SIG-M5 treated with dmso at 0.1 percent for 504 hours (cell line): Measurements from ENCODE around the gene QKI.
A peak's percentile ranks its signal among the peaks of the same experiment; 100 is the strongest.
"Not testable (repeated sequence)": the region's sequence is repeated elsewhere in the genome, so short reads cannot be mapped to it uniquely, and the experiment has no call there.

Source experiments
- DNase-seq: peaks from one replicate; lab custom pipeline; 2025; ENCODE audit not compliant: unreplicated experiment; lab: John Stamatoyannopoulos, UW

The QKI gene

DNA sequence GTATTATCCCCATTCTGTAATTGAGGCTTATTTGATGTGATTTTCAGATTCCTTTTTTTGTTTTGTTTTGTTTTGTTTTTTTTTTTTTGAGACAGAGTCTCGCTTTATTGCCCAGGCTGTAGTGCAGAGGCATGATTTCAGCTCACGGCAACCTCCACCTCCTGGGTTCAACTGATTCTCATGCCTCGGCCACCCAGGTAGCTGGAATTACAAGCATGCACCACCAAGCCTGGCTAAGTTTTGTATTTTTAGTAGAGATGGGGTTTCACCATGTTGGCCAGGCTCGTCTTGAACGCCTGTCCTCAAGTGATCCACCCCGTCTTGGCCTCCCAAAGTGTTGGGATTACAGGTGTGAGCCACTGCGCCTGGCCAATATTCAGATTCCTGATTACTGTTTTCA lies 62.4 kb downstream of the QKI start:
- DNase-seq, result not testable (repeated sequence)

DNA sequence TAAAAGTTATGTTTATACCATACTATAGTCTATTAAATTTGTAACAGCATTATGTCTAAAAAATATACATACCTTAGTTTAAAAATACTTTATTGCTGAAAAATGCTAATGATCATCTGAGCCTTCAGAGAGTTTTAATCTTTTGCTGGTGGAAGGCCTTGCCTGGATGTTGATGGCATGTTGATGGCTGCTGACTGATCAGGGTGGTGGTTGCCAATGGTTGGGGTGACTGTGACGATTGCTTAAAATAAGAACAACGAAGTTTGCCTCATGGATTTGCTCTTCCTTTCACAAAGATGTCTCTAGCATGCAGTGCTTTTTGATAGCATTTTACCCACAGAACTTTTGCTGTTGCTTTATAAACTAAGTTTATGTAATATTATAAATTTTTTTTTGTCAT lies 68.6 kb downstream of the QKI start:
- no peak for DNase-seq

DNA sequence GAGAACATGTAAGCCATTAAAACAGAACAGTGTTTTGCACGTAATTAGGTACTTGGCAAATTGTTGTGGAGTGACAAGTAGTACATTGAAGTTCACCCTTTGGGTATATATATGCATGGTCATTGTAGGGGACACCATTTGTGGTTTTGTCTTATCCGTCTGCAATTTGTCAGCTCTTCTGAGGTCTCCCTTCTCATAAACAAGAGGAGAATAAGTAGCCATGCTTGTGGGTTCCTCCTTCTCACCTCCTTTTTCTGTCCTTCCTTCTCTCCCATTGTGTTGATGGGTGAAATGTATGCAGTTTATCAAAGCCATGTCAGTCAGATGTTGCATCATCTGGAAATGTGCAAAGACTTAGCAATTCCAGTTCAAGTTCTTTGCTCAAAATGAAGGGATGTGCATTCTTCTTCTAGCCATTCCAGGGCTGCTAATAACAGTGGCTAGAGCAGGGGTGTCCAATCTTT lies 70.9 kb downstream of the QKI start:
- no peak for DNase-seq

DNA sequence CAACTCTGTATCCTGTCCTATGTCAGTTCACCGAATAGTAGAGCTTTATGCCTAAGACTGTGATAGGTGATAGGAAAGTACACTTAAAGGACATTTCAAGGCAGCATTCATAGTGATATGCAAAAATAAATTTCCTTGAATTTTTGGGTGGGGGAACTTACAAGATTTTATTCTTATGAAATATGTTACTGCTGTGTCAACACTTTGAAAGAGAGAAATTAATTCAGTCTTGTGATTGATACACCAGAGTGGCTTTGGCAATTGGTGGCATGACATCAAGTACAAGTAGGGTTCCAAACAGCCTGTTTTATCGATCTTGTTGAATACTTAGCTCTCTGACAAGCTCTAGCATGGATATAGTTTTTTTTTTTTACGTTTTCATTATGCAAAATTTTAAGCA lies 72.3 kb downstream of the QKI start:
- no peak for DNase-seq

DNA sequence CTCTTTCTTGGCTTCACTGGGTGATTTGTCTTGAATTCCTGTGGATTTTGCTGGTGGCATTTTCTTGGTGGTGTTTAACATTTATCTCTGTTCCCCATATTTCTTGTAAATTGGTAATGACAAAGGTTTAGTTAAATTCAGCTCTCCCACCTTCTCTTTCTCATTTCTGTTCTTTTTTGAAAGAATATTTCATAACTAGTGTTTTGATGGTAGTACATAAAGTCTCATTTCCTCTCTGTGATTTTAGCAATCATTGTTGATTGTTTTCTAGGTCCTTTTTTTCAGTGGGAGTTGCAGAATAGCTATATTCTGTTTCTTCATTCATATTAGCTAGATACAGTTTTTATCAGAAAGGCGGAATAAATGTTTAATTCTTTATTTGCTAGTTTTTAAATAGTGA lies 73.1 kb downstream of the QKI start:
- peak; percentile 14 for DNase-seq

DNA sequence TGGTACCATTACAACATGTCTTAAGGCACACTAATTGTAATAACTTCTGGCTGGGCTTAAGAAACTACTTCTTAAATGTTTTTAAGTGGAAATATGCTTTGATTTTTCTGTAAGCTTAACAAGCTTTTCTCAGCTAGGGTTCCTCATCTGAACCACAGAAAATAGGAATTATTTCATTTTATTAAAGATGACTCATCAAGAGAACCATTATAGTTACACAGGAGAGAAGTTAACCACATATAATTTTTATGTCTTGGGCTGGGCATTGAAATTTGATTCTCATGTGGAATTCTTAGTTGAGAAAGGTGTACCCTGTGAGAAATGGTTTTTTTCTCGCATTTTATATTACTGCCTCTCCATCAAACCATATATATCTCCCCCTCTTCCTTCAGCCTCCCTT lies 75.1 kb downstream of the QKI start:
- no peak for DNase-seq

DNA sequence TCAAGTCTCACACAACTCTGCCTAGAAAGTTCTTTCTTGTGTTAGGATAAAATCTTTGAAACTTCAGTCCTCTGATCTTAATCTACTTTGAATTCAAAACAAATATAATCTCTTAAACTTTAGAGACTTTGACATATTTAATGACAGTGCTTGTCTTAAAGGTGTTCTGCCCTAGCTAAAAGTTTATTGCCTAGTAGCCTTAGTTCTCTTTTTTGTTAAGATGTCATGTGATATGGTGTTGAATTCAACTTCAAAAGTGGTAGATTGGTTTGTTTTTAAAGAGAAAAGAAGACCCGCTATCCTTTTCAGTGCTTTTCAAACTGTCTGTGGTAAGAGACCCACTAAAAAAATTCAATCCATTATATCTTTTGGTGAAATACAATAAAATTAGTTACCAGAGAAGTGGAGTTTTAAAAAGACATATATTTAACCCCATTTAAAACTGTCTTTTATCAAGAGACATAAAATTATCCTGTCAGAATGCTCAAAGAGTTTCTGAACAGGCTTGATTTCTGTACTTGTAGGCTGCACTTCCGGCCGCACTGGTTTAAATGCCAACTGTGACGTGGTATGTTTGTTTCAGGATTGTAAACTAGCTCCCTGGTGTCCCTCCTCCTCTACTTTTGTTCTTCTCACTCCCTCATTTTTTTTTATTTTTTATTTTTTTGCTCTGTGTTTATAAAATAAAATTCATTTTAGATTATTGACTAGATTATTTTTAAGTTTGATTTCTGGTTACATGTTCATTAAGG lies 76.5 kb downstream of the QKI start:
- no peak for DNase-seq

DNA sequence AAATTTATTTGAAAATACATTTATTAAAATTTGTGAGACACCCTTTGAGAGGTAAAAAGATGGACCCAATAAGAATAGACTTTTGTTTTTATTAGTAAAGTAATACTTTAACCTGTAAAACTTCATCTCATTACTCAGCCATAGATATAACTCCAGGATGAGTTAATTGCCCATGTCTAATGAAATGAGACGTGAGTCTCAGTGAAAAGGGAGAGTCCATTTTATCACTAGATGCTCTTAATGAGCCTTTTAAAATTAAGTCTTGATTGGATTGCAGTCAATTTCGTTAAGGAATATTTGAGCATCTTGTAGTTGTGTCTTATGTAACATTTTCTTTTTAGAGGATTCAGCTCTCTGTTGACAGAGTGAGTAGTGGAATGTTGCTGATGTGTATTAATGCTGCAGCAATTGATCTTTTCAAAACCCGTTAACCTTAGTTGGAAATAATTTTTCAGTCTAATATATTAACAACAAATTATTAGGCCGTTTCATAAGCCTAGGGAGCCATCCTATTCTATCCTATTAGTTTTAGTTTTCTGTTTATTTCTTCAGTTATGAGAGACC lies 77.3 kb downstream of the QKI start:
- no peak for DNase-seq

DNA sequence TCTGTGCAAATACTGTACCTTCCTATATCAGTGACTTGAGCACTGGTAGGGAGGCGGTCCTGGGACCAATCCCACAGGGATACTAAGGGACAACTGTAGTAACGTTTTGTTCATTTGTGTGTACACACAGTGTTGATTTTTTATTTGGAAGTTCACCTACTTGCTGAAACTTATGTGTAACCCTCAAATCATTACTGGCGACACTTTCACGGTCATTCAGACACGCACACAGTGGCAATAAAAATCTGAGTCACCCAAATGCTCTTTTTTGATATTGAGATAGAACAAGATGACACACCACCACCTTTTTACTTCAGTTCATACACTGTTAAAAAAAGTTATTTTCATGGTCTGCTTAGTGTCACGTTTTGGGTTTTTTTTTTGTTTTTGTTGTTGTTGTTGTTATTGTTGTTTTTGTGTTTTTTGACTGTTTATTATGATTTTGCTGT lies 79.8 kb downstream of the QKI start:
- no peak for DNase-seq

DNA sequence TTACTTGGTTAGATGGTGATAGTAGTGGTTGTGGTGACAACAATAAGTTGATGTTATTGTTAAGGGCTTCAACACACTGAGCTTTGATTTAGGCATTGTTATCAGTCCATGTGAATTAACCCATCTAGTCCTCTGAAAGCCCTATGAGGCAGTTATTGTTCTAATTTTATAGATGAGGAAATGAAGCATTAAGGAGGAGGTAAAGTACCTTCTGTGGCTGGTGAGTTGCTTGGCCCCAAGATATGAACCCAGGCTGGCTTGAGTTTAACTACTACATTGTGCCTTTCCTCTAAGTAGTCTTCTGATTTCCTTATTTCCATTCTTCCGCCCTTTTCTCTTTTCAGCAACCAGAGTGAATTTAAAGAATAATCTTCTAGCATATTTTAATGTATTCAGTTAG lies 81.7 kb downstream of the QKI start:
- DNase-seq, result no peak

DNA sequence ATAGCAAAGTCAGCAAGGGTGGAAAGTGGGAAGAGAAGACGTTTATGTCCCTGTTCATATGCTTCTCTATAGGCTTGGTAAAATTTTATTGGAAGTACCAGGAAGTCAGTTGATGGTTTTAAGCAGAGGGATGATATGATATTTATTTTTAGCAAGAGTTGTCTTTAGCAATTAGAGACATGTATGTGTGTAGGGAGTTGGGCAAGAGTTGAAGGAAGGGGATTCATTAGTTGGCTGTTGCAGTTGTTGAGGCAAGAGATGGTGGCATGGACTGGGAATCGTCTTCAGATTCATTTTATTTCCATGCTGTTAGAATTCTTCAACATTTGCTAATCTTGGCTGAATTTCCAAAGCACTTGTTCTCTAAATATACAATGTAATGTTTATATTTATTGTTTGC lies 85.6 kb downstream of the QKI start:
- DNase-seq, result peak; percentile 33

DNA sequence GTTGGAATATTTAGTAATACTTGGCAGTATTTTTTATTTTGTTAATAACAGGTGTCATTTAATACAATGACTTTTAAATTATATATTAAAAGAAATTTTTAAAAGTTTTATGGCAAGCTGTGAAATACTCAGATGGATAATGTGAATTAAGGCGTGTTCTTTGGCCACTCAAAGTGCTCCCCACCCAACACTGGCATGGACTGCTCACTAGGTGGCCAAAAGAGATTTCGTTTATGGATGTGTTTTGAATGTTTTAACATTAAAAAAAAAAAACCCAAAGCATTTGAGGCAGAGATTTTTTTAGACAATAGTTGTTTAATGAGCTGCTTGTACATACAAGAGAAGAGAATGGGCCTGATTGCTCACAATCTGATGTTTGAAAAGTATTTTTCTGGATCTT lies 86.5 kb downstream of the QKI start:
- no peak for DNase-seq

DNA sequence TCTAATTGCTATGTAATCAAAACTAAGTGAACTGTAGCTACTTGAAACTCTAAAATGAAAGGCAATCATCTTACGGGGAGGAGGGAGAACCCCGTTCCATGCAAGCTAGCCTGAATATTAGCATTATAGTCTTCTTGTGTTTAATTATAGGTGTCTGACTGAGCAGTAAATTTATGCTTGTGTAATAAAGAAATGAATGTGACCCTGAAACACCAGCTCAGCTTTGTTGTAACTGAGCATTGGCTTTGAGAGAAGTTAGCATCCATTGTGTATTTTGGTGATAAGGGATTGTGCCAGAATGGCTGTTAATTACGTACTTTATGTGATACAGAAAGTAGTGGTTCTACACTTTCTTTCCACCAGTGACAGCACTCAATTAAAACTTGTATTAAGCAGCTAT lies 86.9 kb downstream of the QKI start:
- no peak for DNase-seq

DNA sequence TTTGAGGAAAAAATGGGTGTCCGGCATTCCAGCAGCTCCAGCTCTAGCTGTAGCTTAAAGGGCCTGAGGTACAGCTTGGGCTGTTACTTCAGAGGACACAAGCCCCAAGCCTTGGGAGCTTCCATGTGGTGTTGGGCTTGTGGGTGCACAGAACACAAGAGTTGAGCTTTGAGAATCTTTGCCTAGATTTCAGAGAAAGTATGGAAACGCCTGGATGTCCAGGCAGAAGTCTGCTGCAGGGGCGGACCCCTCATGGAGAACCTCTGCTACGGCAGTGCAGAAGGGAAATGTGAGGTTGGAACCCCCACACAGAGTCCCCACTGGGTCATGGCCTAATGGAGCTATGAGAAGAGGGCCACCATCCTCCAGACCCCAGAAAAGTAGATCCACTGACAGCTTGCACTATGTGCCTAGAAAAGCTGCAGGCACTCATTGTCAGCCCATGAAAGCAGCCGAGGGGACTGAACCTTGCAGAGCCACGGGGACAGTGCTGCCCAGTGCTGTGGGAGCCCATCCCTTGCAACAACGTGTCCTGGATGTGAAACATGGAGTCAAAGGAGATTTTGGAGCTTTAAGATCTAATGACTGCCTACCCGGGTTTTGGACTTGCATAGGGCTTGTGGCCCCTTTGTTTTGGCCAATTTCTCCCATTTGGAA lies 90.6 kb downstream of the QKI start:
- DNase-seq, result no peak

DNA sequence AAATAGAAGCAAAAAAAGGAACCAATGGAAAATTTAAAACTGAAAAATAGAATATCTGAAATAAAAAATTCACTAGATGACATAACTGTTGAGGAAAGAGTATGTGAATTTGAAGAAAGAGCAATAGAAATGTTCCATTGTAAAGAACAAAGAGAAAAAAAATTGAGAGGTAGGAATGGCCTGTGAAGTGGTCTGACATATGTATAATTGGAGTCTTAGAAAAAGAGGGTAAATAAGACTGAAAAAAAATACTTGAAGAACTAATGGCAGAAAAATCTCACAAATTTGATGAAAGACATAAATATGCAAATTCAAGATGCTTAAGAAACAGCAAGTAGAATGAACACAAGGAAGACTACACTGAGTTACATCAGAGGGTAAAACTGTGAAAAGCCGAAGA lies 93.4 kb downstream of the QKI start:
- no peak for DNase-seq

DNA sequence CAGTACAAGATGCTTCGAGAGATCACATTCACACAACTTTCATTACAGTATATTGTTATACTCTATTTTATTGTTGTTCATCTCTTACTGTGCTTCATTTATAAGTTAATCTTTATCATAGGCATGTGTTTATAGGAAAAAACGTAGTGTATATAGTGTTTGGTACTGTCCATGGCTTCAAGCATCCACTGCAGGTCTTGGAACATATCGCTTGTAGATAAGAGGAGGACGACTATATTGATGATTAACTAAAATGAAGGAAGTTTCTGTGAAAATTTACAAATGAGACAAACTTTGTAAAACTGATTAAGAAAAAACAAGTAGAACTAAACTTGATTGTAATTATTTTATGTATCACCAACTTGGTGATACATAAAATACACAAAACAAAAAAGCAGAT lies 98.5 kb downstream of the QKI start:
- no peak for DNase-seq

DNA sequence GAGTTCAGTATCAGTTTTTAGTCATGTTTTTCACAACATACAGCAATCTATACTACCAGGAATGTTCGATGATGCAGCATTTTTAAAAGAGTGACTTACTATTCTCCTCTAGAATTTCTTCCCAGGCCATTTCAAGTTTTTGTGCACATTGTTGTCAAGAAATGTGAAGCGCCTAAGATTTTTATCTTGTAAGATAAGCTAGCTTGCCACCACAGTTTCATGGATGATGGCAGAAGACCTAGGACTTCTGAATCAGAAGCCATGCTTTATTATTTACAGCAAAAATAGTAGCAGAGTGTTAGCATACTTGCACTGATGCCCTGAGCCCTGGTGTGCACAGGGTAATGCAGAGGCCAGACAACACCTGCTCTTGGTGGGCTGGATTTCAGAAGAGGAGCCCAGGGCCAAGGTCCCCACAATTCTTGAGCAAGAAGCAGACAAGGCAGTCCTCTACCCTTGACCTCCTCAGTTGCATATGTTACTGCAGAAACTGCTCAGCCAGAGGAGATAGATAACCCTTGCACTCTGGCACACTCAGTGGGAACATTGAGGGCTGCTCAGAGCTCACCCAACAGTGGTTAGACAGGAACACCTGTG lies 99.2 kb downstream of the QKI start:
- DNase-seq, result no peak

DNA sequence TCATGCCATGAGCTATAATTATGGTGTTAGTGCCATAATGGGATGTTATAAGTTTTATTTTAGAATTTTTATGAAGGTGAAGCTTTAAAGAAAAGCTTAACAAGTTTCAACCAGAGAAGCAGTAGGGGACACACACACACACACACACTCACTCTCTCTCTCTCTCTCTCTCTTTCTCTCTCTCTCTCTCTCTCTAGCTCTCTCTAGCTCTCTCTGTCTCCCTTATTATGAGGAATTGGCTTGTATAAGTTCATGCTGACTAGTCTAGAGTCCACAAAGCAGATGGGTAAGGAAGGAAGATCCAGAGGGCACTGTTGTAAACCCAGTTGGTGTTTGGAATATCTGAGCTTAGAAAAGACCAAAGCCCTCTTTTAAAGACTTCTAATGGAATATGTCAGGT lies 102.4 kb downstream of the QKI start:
- no peak for DNase-seq

DNA sequence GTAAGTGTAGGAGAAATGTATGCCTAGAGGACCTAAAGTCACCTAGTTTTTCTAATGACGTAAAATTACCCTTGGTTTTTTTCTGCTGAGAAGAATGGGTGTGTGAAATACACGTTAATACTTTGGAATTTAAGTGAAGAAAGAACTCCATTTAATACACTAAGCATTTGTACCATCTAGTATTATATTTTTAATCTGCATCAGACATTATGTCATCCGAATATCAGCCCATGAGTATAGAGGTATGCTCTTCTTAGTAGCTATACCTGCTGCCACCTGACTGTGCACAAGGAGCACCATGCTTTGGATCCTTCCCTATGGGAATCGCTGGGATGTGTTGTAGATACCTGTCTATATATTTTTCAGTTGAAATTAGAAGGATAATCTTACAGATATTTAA lies 106.4 kb downstream of the QKI start:
- DNase-seq, result no peak

DNA sequence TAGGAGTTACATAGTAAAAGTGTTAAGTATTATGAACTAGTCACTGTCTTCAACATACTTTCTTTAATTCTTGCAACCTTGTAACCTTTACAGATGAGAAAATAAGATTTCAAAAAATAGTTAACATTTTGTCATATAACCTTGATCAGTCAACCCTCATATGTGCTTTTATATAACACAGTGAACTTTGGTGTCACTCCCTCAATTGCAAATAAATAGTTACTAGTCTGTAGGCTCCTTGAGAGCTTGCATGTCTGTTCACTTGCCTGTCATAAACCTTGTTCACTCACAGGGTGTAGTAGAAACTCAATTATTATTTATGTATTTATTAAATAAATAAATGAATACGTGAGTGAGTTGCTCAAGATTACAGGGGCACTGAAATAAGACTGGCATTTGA lies 107.5 kb downstream of the QKI start:
- no peak for DNase-seq

DNA sequence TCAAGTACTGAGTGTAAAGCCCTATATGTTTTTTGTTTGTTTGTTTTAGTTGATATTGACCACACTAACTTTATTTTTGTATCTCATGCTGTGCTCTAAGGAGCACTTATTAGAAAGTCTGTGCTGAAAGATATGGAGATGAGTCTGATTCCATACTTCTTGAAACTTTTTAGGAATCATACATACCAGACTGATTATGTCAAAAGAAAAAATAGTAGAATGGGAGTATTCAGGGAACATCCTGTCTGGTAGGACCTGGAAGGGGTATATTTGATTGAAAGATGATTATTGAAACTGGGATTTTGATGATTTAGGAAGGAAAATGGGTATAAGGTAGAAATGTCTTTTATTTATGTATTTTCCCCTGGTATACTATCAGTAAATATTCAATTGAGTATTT lies 111.4 kb downstream of the QKI start:
- DNase-seq, result no peak

DNA sequence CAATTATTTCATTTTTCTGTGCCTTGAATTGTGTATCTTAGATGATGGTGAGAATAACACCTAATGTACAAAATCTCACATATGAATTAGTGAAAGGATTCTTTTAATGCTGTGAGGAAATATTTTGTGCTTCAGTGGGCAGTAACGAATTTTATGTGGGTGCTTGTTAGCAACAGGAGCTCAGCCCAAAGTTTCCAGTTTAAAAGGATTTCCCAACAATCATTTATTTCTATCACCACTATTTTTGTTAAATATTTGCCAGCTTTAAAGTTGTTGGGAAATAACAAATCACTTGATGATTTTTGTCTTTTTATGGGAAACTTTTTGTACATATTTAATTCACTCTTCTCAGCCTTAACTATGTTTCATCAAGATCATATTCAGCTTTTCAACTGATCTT lies 111.8 kb downstream of the QKI start:
- DNase-seq, result no peak
